ENCODE measurements around the gene PLA2G4C.

The PLA2G4C gene

GRCh38 chr19:48110350-48110966 lies at the start of gene PLA2G4C:
TSS of gene PLA2G4C (minus strand) at chr19:48110817. CDS start at chr19:48106529, 4,288 bp downstream.
- DNase-seq, result peak; percentile 94

- DNase-seq, result no peak
Measured at GRCh38 chr19:48158210-48158790, 47.7 kb upstream of the PLA2G4C start.

- no peak for DNase-seq
Measured at GRCh38 chr19:48154003-48154402, 43.4 kb upstream of the PLA2G4C start.

- DNase-seq, result peak; percentile 86
Measured at GRCh38 chr19:48152551-48152950, 41.9 kb upstream of the PLA2G4C start.

- DNase-seq, result no peak
Measured at GRCh38 chr19:48149430-48149829, 38.8 kb upstream of the PLA2G4C start.

- DNase-seq, result no peak
Measured at GRCh38 chr19:48148576-48148975, 38.0 kb upstream of the PLA2G4C start.

GRCh38 chr19:48147597-48148175 lies 37.1 kb upstream of the PLA2G4C start:
- no peak for DNase-seq

GRCh38 chr19:48139053-48139452 lies 28.4 kb upstream of the PLA2G4C start:
- DNase-seq, result no peak

GRCh38 chr19:48137411-48137810 lies 26.8 kb upstream of the PLA2G4C start:
- no peak for DNase-seq

GRCh38 chr19:48136547-48136946 lies 25.9 kb upstream of the PLA2G4C start:
- no peak for DNase-seq

GRCh38 chr19:48135411-48135810 lies 24.8 kb upstream of the PLA2G4C start:
- DNase-seq, result no peak

GRCh38 chr19:48133094-48133493 lies 22.5 kb upstream of the PLA2G4C start:
- no peak for DNase-seq

GRCh38 chr19:48127561-48127960 lies 16.9 kb upstream of the PLA2G4C start:
- DNase-seq, result no peak

GRCh38 chr19:48123907-48124651 lies 13.5 kb upstream of the PLA2G4C start:
- no peak for DNase-seq

- DNase-seq, result no peak
Measured at GRCh38 chr19:48122421-48122820, 11.8 kb upstream of the PLA2G4C start.

GRCh38 chr19:48121909-48122371 lies 11.3 kb upstream of the PLA2G4C start:
- no peak for DNase-seq

- DNase-seq, result no peak
Measured at GRCh38 chr19:48121066-48121465, 10.4 kb upstream of the PLA2G4C start.

- DNase-seq, result no peak
Measured at GRCh38 chr19:48120505-48120904, 9.9 kb upstream of the PLA2G4C start.

- DNase-seq, result no peak
Measured at GRCh38 chr19:48118131-48118517, 7.5 kb upstream of the PLA2G4C start.

- DNase-seq, result no peak
Measured at GRCh38 chr19:48117515-48118130, 7.0 kb upstream of the PLA2G4C start.

- DNase-seq, result no peak
Measured at GRCh38 chr19:48113190-48113917, 2.7 kb upstream of the PLA2G4C start.

- DNase-seq, result no peak
Measured at GRCh38 chr19:48111280-48111679, 663 bp upstream of the PLA2G4C start.
